K562 (cell line): Measurements from ENCODE around the gene STIM1. TPM values are rescaled to one million over a fixed set of nuclear protein-coding genes. Genes with fewer than 3 reads are reported as not detected.
A peak's percentile ranks its signal among the peaks of the same experiment; 100 is the strongest.

Experiments used
- BRD4 ChIP-seq: fragments of 200-600 bp; sonication (generic); IDR thresholded peaks from 2 replicates; pipeline ENCODE4 v1.6.1; 2017; ENCODE audit warnings: inconsistent platforms
- CBFB ChIP-seq: sonication (generic); formaldehyde crosslinking; IDR thresholded peaks from 2 replicates; pipeline ENCODE4 v1.4.0; 2020; ENCODE audit warnings: mild to moderate bottlenecking, missing genetic modification reagents
- CLOCK ChIP-seq: fragments of 250-450 bp; sonication (Bioruptor Pico); IDR thresholded peaks from 2 replicates; pipeline ENCODE4 v1.4.0; 2020; ENCODE audit warnings: mild to moderate bottlenecking, moderate library complexity, borderline replicate concordance
- FOXM1 ChIP-seq, 2 experiments: fragments of 450-650 bp in 1 of 2; sonication (generic) in 1 of 2; formaldehyde crosslinking in 1 of 2; IDR thresholded peaks; 2 replicates each; pipeline versions ENCODE4 v1.6.1 to v1.9.0; 2017 to 2022; ENCODE audit warnings: low read depth in 2 of 2, mild to moderate bottlenecking in 2 of 2, missing genetic modification reagents in 1 of 2, moderate library complexity in 1 of 2
- GTF2F1 ChIP-seq: IDR thresholded peaks from 2 replicates; pipeline ENCODE4 v1.6.1; 2011; ENCODE audit warnings: low read depth, low read length, improper control_type of control experiment
- HMGN3 ChIP-seq: IDR thresholded peaks from 2 replicates; pipeline ENCODE4 v1.6.1; 2011; ENCODE audit warnings: borderline replicate concordance, low read depth, mild to moderate bottlenecking, mixed read lengths, low read length; ENCODE audit not compliant: insufficient read length; ENCODE audit errors: extremely low read depth
- HMGXB4 ChIP-seq: sonication (generic); formaldehyde crosslinking; IDR thresholded peaks from 2 replicates; pipeline ENCODE4 v1.8.1; 2023; ENCODE audit warnings: mild to moderate bottlenecking, missing genetic modification reagents
- KDM5B ChIP-seq: fragments of 200-600 bp; sonication (generic); IDR thresholded peaks from 2 replicates; pipeline ENCODE4 v1.6.1; 2012; ENCODE audit warnings: low read depth, mild to moderate bottlenecking, moderate library complexity, low read length, control low read depth, inconsistent platforms; ENCODE audit not compliant: insufficient replicate concordance
- KLF6 ChIP-seq: fragments of 250-450 bp; sonication (Bioruptor Pico); IDR thresholded peaks from 2 replicates; pipeline ENCODE4 v1.4.0; 2020; ENCODE audit warnings: mild to moderate bottlenecking, moderate library complexity, borderline replicate concordance
- LARP7 ChIP-seq: fragments of 450-650 bp; IDR thresholded peaks from 2 replicates; pipeline ENCODE4 v1.6.1; 2016
- NFE2 ChIP-seq: IDR thresholded peaks from 2 replicates; pipeline ENCODE4 v1.6.1; 2014; ENCODE audit warnings: antibody characterized with exemption, low read depth
- SMARCB1 ChIP-seq: IDR thresholded peaks from 2 replicates; pipeline ENCODE4 v1.6.1; 2011; ENCODE audit warnings: improper control_type of control experiment, low read depth; ENCODE audit not compliant: insufficient read length
- SNIP1 ChIP-seq: fragments of 450-650 bp; IDR thresholded peaks from 2 replicates; pipeline ENCODE4 v1.7.1; 2017; ENCODE audit warnings: low read depth, mild to moderate bottlenecking
- TFAM ChIP-seq: fragments of 250-450 bp; sonication (Bioruptor Pico); conservative IDR thresholded peaks from 2 replicates; pipeline ENCODE4 v1.5.0; 2021; ENCODE audit warnings: mild to moderate bottlenecking, moderate library complexity
- XRCC4 ChIP-seq: IDR thresholded peaks from one replicate; pipeline ENCODE4 v1.6.1; 2011; ENCODE audit not compliant: insufficient read depth, insufficient read length; ENCODE audit errors: extremely low read depth
- ZBTB8A ChIP-seq: fragments of 450-650 bp; IDR thresholded peaks from 2 replicates; pipeline ENCODE4 v1.6.1; 2018; ENCODE audit warnings: mild to moderate bottlenecking, moderate library complexity; ENCODE audit not compliant: partially characterized antibody
- ZEB2 ChIP-seq: fragments of 450-650 bp; IDR thresholded peaks from 2 replicates; pipeline ENCODE4 v1.6.1; 2016
- ZNF785 ChIP-seq: fragments of 250-450 bp; sonication (Bioruptor Pico); IDR thresholded peaks from 2 replicates; pipeline ENCODE4 v1.4.0; 2020; ENCODE audit warnings: mild to moderate bottlenecking
- polyA plus RNA-seq, 8 experiments: library from polyadenylated mRNA; depleted of rRNA in 4 of 8; stranded (reverse) in 5 of 8; unstranded in 3 of 8; fragments of >200 nt; fragmentation: Nextera tagmentation in 2 of 8; fragmentation: Illumina TruSeq in 1 of 8; extraction: Ambion mirVana in 2 of 8; extraction: Trizol in 1 of 8; gene quantifications; 2 replicates each; pipeline versions ENCODE4 v1.2.1 to v1.2.3, GENCODE V29; 2011 to 2014; ENCODE audit warnings: inconsistent platforms in 1 of 8, missing spikeins in 1 of 8
- total RNA-seq, 7 experiments: library from RNA; depleted of rRNA in 6 of 7; stranded (reverse); fragments of >200 nt in 6 of 7; fragmentation: Illumina TruSeq in 2 of 7; extraction: Trizol in 2 of 7; gene quantifications; 2 replicates each; pipeline versions ENCODE4 v1.2.1 to v1.2.3, GENCODE V29; 2011 to 2021; ENCODE audit warnings: low replicate concordance in 1 of 7
- TF ChIP-seq, protein P1 (sequence below): fragments of 450-650 bp; formaldehyde crosslinking; IDR thresholded peaks from 2 replicates; pipeline ENCODE4 v1.4.0; 2022; ENCODE audit warnings: mild to moderate bottlenecking, moderate library complexity

STIM1 gene
- total and polyA plus RNA-seq, 9 of the 15 experiments (the other 6 are each of a cell fraction or from before 2014, with no cell fraction given) = 7.7 to 50.5 (median 22.5) TPM

DNA sequence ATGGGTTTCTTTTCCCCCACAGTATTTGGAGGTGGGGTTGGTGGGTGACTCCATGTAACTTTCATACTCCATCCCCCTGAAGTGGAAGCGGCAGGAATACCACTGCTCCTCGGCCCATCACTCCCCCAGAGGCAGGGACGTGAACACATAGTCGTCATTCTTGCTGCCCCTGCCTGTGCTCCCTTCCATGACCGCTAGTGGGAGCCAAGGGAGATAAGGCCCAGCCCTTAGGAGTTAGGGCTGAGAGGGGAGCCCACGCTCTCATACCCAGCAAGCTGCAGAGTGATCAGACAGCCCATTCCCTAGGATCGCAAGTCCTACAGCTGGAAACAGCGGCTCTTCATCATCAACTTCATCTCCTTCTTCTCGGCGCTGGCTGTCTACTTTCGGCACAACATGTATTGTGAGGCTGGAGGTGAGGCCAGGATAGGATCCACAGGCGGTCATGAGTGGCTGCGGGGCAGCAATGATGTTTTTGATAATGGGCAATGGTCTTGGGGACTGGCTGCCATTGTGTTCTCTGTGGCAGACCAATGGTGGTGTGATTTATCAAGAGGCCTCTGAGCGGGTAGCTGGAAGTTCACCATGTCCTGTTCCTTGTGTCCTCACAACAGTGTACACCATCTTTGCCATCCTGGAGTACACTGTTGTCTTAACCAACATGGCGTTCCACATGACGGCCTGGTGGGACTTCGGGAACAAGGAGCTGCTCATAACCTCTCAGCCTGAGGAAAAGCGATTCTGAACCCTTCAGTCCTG is 30.6 kb upstream of the STIM1 start (continued):
- TF ChIP-seq CLOCK (CRISPR knock-in tag) = no peak
- TF ChIP-seq XRCC4 = no peak
- TF ChIP-seq TFAM (CRISPR knock-in tag) = no peak
- TF ChIP-seq HMGN3 = peak; percentile 9
- TF ChIP-seq KDM5B = no peak
- no peak for TF ChIP-seq FOXM1 (IDR thresholded peaks at IDR 0.05; ENCODE audit: low read depth)
- TF ChIP-seq FOXM1 (CRISPR knock-in tag; IDR thresholded peaks at IDR 0.05; ENCODE audit: low read depth) = peak; percentile 10; the same call in 1 of the 2 replicates
- TF ChIP-seq ZEB2 = no peak
- TF ChIP-seq ZNF785 (CRISPR knock-in tag) = no peak
- no peak for TF ChIP-seq BRD4
- TF ChIP-seq CBFB (CRISPR knock-in tag) = no peak
- no peak for TF ChIP-seq SMARCB1
- no peak for TF ChIP-seq NFE2
- no peak for TF ChIP-seq HMGXB4 (CRISPR knock-in tag)
- no peak for TF ChIP-seq ZBTB8A
- TF ChIP-seq GTF2F1 = no peak
- no peak for TF ChIP-seq SNIP1
- TF ChIP-seq KLF6 (CRISPR knock-in tag) = no peak
- TF ChIP-seq, protein P1, sequence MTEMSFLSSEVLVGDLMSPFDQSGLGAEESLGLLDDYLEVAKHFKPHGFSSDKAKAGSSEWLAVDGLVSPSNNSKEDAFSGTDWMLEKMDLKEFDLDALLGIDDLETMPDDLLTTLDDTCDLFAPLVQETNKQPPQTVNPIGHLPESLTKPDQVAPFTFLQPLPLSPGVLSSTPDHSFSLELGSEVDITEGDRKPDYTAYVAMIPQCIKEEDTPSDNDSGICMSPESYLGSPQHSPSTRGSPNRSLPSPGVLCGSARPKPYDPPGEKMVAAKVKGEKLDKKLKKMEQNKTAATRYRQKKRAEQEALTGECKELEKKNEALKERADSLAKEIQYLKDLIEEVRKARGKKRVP (CRISPR knock-in tag) = no peak
- no peak for TF ChIP-seq LARP7
